ENCODE data around the gene LOXL3. TPM values are rescaled to one million over a fixed set of nuclear protein-coding genes. Genes with fewer than 3 reads are reported as not detected.
A peak's percentile ranks its signal among the peaks of the same experiment; 100 is the strongest.

LOXL3 gene
- polyA plus RNA-seq, 1 donor (not counting 4 experiments of a cell fraction or from before 2014, with no cell fraction given): 0.21 TPM

DNA sequence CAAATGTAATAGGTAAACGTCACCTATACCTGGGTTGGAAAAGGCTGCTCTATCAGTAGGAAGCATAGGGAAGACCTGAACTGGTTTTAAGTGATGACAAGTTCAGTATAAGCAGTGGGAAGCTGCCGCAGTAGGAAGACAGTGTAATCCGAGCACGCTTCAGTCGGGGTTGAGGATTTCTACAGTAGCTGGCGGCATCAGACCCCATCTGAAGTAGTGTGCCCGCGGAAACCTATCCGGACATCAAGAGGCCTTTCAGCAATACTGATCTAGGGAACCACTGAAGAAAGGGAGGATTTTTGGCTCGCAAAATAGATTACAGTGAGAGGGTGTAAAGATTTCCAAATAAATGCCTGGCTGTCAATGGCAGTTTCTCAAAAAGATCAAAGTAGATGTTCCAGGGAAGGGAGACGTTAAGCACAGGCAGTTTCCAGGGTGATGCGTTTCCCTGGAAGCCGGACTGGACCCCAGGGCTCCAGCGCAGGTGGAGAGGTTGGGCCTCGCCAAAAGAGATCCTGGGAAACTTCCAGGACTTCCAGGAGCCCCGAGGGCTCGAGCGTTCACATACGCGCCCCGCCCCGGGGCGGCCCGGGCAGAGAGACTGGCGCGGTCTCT, 5.3 kb downstream of the LOXL3 start:
- Histone ChIP-seq H3K9ac (ENCODE audit: control insufficient read depth, extremely low read depth, insufficient read depth, low read length) (peak overlapping the region; percentile 56), H4K20me1 (ENCODE audit: control insufficient read depth, extremely low read depth, insufficient read depth, low read length) (no peaks in the 10 kb centered on the region), H3K9me1 (ENCODE audit: control insufficient read depth, extremely low read depth, insufficient read depth, low read length) (no peaks in the 10 kb centered on the region), H2AFZ (ENCODE audit: control insufficient read depth, low read length) (peak overlapping the region; percentile 77), H3K4me3 (ENCODE audit: control insufficient read depth in 2 of 3, extremely low read depth in 1 of 3, insufficient read depth in 2 of 3, low read depth in 1 of 3, low read length in 3 of 3) (peak overlapping the region; percentile 39 to 70 (median 69)), H3K27ac (ENCODE audit: control insufficient read depth, insufficient read depth, low read length) (no peak overlapping the region), H3K9me3 (ENCODE audit: control insufficient read depth, low read depth, low read length) (no peaks in the 10 kb centered on the region), H3K27me3 (ENCODE audit: control insufficient read depth, extremely low read depth, insufficient read depth, low read length) (no peaks in the 10 kb centered on the region), H3K4me1 (ENCODE audit: control insufficient read depth, extremely low read depth, insufficient read depth, low read length) (peaks cover 12% of the 10 kb centered on the region), H3K36me3 (ENCODE audit: control insufficient read depth in 2 of 2, extremely low read depth in 1 of 2, insufficient read depth in 2 of 2, low read length in 2 of 2) (no peaks in the 10 kb centered on the region), H3K4me2 (ENCODE audit: control insufficient read depth, extremely low read depth, insufficient read depth, low read depth, low read length) (peak overlapping the region; percentile 87), H3K79me2 (ENCODE audit: control insufficient read depth, insufficient read depth, low read length) (no peaks in the 10 kb centered on the region)
- no peak for TF ChIP-seq EZH2 (IDR thresholded peaks at IDR 0.05; ENCODE audit: low read length)
- TF ChIP-seq, protein P1, sequence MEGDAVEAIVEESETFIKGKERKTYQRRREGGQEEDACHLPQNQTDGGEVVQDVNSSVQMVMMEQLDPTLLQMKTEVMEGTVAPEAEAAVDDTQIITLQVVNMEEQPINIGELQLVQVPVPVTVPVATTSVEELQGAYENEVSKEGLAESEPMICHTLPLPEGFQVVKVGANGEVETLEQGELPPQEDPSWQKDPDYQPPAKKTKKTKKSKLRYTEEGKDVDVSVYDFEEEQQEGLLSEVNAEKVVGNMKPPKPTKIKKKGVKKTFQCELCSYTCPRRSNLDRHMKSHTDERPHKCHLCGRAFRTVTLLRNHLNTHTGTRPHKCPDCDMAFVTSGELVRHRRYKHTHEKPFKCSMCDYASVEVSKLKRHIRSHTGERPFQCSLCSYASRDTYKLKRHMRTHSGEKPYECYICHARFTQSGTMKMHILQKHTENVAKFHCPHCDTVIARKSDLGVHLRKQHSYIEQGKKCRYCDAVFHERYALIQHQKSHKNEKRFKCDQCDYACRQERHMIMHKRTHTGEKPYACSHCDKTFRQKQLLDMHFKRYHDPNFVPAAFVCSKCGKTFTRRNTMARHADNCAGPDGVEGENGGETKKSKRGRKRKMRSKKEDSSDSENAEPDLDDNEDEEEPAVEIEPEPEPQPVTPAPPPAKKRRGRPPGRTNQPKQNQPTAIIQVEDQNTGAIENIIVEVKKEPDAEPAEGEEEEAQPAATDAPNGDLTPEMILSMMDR (optimal IDR thresholded peaks at IDR 0.05 in 1 of 3, IDR thresholded peaks at IDR 0.05 in 1 of 3, conservative IDR thresholded peaks at IDR 0.05 in 1 of 3; ENCODE audit: extremely low read depth in 1 of 3, insufficient read depth in 2 of 3, low read length in 3 of 3): no peak
- DNase-seq (ENCODE audit: low read depth, low spot score) (no peak), FAIRE-seq (no peak)
- dilution Hi-C loops (cut with MboI; ENCODE audit: extremely low pct_ligation_motif_present, low sequenced_read_pairs): no loop called here

DNA sequence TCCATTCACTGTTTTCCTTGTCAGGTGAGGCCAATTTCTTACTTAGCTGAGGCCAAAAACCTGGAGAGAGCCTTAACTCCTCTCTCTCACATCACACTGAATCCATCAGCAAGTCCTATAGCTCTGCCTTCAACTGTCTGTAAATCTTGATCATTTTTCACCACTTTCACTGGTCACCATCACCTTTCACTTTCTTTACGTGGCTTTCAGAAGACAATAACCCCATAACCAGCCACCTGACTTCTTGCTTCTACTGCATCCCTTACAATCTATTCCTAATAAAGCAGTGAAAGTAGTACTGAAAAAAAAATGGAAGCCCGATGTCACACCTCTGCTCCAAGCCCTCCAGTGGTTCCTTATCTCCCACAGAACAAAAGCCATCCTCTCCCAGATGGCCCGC, 7.7 kb downstream of the LOXL3 start:
- no peaks in the 10 kb centered on the region for H3K9me1 ChIP-seq (ENCODE audit: control insufficient read depth, extremely low read depth, insufficient read depth, low read length)
- FAIRE-seq (no peak), DNase-seq (ENCODE audit: low read depth, low spot score) (no peak)
- no peaks in the 10 kb centered on the region for H3K79me2 ChIP-seq (ENCODE audit: control insufficient read depth, insufficient read depth, low read length)
- H2AFZ ChIP-seq (ENCODE audit: control insufficient read depth, low read length): no peak overlapping the region
- dilution Hi-C loops (cut with MboI; ENCODE audit: extremely low pct_ligation_motif_present, low sequenced_read_pairs): no loop called here
- no peak overlapping the region for H3K9ac ChIP-seq (ENCODE audit: control insufficient read depth, extremely low read depth, insufficient read depth, low read length)
- H3K4me3 ChIP-seq (ENCODE audit: control insufficient read depth in 2 of 3, extremely low read depth in 1 of 3, insufficient read depth in 2 of 3, low read depth in 1 of 3, low read length in 3 of 3): no peak overlapping the region
- H3K9me3 ChIP-seq (ENCODE audit: control insufficient read depth, low read depth, low read length): no peaks in the 10 kb centered on the region
- H3K4me2 ChIP-seq (ENCODE audit: control insufficient read depth, extremely low read depth, insufficient read depth, low read depth, low read length): no peak overlapping the region
- H3K4me1 ChIP-seq (ENCODE audit: control insufficient read depth, extremely low read depth, insufficient read depth, low read length): peaks cover 12% of the 10 kb centered on the region
- no peaks in the 10 kb centered on the region for H4K20me1 ChIP-seq (ENCODE audit: control insufficient read depth, extremely low read depth, insufficient read depth, low read length)
- H3K27me3 ChIP-seq (ENCODE audit: control insufficient read depth, extremely low read depth, insufficient read depth, low read length): no peaks in the 10 kb centered on the region
- H3K27ac ChIP-seq (ENCODE audit: control insufficient read depth, insufficient read depth, low read length): no peak overlapping the region
- no peaks in the 10 kb centered on the region for H3K36me3 ChIP-seq (ENCODE audit: control insufficient read depth in 2 of 2, extremely low read depth in 1 of 2, insufficient read depth in 2 of 2, low read length in 2 of 2)
- no peak for TF ChIP-seq EZH2 (IDR thresholded peaks at IDR 0.05; ENCODE audit: low read length)
- TF ChIP-seq, protein P1 (optimal IDR thresholded peaks at IDR 0.05 in 1 of 3, IDR thresholded peaks at IDR 0.05 in 1 of 3, conservative IDR thresholded peaks at IDR 0.05 in 1 of 3; ENCODE audit: extremely low read depth in 1 of 3, insufficient read depth in 2 of 3, low read length in 3 of 3): no peak

Measured in keratinocyte (primary cell).